ENCODE measurements around the gene SPATA2L. TPM values are rescaled to one million over a fixed set of nuclear protein-coding genes. Genes with fewer than 3 reads are reported as not detected.
"Not testable (repeated sequence)": the region's sequence is repeated elsewhere in the genome, so short reads cannot be mapped to it uniquely, and the experiment has no call there.

Gene SPATA2L
- total RNA-seq, 1 experiment from 2014 or later = 10.9 TPM

DNA sequence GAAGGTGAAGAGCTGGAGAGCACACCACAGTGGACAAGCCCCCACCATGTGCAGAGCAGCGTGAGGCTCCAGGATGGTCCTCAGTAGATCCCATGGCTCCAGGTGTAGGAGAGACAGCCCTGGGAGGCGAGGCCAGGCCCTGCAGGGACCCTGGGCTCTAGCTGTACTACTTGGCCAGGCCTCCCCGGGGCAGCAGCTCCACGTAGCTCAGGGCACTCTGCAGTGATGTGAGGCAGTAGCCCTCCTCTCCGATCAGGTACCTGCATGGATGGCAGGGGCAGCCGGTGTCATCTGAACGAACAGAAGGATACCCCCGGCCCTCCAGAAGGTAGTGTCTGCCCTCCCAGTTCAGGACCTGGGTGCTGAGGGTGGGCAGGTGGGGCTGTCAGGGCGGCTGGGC is 6.2 kb upstream of the SPATA2L start:
- DNase-seq (ENCODE audit: low read depth) = no peak

DNA sequence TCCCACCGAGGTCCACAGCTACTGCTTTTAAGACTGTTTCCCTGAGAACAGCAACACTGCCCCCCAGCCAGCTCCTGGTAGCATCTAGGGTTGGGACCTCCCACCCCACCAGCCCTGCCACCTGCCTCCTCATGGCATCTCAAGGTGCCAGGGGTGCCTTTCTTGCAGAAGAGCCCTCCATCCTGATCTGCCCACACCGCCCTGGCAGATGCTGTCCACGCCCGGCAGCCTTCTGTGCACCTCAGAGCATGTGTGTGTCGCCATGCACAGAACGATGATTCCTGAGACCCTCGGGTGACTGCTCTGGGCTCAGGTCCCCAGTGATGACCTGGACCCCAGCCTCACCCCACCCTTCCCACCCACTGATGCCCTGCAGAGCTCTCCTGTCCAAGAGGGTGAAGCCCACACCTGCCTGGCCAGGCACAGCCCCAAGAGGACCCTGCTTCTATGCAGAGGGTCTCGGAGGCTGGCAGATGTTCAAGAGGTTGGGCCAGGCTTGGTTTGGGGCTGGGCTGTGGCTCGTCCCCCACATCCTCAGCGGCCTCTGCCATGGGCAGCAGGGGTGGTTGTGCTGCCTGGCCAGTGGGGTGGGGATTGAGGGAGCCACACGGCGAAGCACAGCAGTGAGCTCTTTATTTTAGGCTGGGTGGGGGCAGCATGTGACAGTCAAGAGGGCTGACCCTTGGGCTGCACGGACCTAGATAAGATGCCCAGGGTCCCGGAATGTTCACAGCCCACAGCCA is 5.2 kb upstream of the SPATA2L start:
- no peak for DNase-seq (ENCODE audit: low read depth)

DNA sequence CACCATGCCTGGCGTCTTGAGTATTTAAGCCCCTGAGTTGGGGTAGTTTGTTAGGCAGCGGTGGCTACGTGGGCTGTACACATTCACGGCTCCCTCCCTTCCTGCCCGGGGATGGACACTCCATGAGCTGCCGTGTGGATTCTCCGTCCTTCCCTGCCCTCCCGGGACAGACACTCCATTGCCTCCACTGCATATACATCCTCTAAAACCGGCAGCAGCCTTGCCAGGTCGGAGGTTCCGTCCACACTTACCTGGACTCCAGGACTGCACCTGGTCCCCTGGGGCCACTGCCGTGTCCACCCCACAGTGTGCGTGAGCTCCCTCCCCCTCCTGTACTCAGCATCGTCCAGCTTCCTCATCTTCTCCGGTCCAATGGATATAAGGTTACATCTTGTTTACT is 3.5 kb upstream of the SPATA2L start:
- no peak for DNase-seq (ENCODE audit: low read depth)

DNA sequence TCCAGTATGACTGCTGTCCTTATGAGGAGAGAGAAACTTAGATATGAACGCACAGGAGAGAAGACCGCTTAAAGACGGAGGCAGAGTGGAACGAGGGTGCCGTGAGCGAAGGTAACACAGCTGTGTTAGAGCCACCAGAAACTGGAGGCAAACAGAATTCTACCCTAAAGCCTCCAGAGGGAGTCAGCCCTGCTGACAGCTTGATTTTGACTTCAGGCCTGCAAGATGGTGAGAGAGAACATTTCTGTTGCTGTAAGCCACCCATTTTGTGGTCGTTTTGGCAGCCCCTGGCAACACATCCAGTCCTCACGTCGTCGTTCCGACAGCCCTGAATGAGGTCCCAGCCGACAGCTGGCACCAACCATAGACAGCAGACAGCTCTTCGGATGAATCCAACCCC is 2.8 kb upstream of the SPATA2L start:
- DNase-seq (ENCODE audit: low read depth) = no peak

DNA sequence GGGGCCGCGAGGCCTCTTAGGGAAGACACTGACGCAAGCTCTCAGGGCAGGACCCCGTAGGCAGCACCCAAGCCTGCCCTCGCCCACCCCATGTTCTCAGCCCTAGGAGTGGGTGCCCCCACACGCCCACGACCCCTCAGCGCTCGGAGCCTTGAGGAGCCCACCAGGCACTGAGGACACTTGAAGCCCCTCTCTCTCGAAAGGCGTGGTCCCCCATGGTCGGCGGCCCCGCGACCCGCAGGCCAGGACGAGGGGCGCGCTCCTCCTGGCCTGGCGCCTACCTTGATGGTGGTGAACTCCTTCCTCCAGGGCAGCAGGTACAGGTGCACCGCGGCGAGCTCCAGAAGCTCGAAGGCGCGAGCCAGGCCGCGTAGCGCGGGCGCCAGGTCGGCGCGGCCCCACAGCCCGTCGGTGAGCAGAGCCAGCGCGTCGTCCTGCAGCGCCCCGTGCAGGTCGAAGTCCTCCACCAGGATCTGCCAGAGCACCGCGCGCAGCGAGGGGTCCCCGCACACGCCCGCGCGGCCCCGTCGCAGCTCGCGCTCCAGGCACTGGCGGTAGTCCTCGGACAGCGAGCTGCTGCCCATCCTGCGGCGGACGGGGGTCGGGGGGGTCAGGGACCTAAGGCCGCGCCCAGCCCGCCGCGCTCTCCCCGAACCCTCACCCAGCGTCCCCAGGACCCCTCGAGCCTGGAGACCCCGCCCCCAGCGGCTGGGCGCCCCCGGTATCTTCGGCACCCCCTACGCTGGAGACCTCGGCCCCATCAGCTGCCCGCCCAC is 668 bp downstream of the SPATA2L start:
- peak; percentile 55 for DNase-seq (ENCODE audit: low read depth)

DNA sequence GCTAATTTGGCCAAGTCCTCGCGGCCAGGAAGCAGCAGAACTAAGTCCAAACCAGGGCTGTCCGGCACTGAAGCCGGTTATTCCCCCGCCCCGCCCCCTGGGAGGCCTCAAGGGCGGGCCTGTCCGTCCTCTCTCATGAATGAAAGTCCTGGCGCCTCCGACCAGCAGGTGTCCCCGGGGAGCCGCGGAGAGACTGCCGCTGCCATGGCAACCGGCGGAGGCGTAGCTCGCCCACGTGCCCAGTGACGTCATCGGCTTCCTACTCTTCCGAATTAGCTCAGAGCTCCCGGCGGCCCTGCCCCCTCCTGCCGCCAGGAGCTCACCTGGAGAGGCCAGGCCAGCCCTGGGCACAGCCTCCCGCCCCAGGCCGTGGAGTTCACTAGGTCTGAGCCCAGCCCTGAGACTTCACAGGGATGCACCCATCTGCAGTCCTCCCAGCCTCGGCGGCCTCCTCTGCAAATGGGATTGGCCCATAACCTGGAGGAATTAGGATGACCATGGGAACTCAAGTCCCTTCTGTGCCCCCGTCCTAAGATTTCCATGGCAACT is 1.3 kb downstream of the SPATA2L start:
- peak; percentile 98 for DNase-seq (ENCODE audit: low read depth)

DNA sequence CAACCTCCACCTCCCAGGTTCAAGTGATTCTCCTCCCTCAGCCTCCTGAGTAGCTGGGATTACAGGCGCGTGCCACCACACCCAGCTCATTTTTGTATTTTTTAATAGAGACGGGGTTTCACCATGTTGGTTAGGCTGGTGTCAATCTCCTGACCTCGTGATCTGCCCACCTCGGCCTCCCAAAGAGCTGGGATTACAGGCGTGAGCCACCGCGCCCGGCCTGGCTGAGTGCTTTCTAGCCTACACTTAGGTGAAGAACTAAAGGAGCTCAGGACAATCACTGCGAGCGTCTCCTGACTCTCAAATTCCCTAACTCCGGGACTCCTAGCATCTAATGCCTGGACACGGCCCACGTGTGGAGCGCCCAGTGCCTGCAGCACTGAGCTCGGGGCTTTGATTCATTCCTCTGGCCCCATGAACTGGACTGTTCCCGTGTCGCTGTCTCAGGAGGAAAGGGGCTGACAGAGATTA is 1.8 kb downstream of the SPATA2L start:
- not testable (repeated sequence) for DNase-seq (ENCODE audit: low read depth)

DNA sequence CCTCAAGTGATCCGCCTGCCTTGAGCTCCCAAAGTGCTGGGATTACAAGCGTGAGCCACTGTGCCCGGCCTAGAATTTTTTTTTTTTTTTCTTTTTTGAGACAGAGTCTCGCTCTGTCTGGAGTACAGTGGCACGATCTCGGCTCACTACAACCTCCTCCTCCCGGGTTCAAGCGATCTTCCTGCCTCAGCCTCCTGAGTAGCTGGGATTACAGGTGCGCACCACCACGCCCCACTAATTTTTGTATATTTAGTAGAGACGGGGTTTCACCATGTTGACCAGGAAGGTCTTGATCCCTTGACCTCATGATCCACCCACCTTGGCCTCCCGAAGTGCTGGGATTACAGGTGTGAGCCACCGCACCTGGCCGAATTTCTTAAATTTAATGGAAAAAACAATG is 2.8 kb downstream of the SPATA2L start:
- DNase-seq (ENCODE audit: low read depth) = not testable (repeated sequence)

DNA sequence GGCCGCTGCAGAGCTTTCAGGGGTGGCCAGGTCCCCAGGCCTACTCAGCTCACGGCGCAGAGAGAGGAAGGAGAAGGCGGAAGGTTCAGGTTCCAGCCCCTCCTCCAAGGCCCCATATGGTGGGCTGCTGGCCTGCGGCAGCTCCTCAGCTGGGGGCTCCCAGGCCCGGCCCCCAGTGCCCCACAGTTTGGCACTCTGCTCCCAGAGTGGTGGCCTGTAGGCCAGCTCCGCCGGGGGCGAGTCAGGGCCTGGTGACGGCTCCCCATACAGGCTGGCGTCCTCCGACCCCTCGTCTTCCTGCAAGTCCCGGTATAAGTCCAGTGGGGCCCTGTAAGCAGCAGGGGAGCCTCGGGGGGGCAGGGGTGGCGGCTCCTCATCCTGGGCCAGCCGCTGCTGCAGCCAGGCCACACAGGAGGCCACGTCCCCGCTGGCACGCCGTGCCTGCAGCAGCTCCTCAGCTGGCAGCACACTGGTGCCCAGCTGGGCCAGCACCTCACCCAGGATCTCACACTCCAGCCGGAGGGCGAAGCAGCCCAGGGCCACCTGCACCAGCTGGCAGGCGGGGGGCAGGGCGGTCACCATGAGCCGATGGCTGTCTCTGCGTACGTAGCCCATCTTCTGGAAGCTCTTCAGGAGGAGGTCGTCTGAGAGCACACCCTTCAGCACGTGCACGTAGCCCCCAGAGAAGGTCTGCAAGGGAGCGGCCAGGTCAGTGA is 3.7 kb downstream of the SPATA2L start:
- DNase-seq (ENCODE audit: low read depth) = no peak

DNA sequence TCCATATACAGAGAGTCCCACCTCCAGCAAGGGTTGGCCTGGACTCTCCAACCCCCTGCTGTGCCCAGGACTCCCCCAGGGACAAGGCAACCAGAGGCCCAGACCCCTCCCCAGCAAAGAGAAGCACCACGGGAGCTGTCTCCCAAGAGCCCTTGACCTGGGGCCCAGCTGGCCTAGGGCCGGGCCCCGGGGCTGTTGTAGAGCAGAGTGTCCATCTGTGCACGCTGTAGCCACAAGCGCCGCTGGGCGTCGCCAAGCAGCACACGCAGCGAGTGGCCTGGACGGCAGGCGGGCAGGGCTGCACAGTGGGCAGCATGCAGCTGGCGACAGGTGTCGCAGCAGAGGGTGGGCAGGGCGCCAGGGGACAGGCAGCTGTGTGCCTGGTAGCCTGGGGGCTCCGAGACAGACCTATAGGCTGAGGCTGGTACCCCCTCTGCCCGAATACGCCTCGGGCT is 4.3 kb downstream of the SPATA2L start:
- no peak for DNase-seq (ENCODE audit: low read depth)

DNA sequence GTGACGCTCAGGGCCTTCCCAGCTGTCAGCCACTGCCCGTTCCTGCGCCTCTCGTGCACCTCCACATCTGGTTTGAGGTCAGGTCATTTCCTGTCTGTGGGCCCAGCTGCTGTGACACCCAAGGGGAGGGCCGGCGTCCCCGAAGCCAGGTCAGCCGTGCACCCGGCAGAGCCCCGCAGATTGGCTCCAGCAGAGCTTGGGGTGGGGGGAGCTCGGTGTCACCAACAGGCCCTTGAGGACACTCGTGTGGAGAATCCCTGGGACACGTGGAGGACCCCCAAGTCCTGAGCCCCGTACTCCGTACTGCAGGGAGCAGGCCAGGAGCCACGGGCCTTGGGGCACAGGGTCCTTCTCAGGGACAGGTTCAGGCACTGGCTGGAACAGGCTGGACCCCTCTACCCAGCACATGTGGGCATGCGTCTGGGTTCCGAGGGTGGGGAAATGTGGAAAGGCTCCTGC is 4.8 kb downstream of the SPATA2L start:
- DNase-seq (ENCODE audit: low read depth) = no peak

DNA sequence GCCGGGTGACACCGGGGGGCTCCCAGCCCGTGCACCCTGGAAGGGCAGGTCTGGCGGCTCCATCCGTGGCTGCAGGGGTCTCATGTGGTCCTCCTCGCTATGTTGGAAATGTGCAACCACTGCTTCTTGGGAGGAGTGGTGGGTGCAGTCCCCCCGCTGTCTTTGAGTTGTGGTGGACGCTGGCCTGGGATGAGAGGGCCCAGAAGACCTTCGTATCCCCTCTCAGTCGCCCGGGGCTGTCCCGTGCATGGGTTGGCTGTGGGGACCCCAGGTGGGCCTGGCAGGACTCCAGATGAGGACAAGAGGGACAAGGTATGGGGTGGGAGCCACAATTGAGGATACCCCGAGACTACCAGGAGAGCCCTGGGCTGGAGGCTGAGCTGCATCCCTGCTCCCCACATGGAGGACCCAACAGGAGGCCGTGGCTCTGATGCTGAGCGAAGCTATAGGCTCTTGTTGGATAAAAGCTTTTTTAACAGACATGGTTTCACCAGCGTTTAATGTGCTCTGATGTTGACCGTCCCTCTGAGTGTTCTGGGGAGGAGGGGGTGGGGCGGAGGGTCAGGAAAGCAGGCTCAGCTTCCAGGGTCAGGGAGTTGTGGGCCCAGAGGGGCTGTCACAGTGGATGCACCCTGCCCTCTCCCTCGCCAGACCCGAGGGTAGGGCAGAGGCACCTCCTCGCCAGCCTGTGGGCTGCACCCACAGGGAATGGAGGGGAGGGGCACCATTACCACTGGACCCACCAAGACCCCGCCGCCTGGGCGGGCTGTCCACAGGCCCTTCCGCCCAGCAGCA is 5.4 kb downstream of the SPATA2L start:
- no peak for DNase-seq (ENCODE audit: low read depth)

DNA sequence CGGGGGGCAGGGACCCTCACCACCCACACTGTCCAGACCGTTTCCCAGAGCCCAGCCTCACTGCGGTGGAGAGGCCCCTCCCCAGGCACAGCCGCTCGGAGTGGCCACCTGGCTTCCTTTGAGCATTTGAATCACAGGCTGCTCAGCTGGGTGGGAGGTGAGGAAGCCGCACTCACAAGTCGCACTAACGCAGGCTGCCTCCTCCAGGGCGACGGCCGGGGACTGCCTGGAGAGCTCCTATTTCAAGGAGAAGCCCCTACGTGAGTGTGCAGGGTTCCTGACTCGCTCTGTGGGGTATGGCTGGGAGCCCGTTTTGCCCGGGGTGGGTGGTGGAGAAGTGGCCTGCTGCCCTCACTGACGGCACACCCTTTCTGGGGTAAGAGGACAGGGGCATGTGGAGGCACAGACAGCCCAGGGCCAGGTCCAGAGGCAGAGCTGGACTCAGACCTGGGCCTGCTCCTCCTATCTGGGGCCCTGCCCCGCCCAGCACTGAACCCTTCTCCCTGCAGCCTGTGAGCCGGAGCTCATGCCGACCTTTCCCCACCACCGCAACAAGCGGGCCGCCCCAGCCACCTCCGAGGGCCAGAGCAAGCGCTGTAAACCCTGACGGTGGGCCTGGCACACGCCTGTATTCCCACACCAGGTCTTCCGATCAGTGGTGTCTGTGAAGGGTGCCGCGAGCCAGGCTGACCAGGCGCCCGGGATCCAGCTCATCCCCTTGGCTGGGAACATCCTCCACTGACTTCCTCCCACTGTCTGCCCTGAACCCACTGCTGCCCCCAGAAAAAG is 6.2 kb downstream of the SPATA2L start:
- no peak for DNase-seq (ENCODE audit: low read depth)

DNA sequence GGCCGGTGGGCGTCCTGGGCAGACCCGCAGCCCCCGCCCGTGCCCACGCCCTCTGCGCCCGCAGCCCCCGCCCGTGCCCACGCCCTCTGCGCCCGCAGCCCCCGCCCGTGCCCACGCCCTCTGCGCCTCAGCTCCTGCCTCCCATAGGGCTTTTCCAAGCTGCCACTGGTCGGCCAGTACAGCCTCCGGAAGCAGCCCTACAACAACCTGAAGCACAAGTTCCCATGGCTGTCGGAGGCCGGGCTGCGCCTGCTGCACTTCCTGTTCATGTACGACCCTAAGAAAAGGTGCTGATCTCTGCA is 6.8 kb downstream of the SPATA2L start:
- not testable (repeated sequence) for DNase-seq (ENCODE audit: low read depth)

DNA sequence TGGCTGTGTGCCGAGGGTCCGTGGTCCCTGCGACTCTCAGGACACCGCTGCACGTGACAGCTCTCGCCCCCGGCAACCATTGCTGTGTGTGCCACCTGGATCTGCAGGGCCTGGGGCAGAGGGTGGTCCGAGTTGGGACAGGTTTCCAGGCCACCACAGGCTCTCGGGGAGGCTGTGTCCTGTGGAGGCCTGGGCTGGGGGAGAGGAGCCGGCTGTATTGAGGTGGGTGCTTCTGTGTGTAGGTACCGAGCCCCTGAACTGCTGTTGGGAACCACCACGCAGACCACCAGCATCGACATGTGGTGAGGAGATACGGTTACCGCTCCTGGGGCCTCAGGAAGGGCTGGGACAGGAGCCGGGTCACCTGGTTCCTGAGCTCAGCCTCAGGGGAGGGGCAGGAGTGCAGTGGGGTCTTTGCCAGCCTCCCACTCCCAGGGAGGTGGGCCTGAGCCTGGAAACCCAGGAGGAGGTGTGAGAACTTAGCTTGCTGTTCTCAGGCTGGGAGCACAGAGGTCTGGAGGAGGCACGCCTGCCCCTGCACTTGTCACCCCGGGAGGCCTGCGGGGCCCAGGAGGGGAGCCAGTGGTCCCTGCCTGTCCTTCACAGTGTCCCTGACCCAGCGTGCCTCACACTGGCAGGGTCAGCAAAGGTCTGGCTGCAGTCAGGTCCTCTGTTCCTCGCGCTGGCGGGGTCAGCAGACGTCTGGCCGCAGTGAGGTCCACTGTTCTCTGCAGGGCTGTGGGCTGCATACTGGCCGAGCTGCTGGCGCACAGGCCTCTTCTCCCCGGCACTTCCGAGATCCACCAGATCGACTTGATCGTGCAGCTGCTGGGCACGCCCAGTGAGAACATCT is 7.3 kb downstream of the SPATA2L start:
- no peak for DNase-seq (ENCODE audit: low read depth)

DNA sequence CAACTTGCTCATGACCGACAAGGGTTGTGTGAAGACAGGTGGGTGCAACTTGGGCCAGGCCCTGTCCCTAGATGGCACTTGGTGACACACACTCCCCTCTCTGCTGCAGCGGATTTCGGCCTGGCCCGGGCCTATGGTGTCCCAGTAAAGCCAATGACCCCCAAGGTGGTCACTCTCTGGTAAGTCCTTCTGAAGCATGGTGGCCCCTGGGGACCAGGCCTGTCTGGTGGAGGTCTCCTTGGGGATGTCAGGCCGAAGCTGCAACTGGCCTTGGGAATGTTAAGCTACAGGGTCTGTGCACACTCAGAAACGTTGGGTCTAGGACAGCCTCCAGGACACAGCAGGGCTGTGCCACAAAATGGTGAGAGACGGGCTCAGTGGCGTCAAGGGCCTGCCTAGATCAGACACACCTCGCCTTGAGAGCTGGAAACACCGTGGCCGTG is 8.2 kb downstream of the SPATA2L start:
- no peak for DNase-seq (ENCODE audit: low read depth)

DNA sequence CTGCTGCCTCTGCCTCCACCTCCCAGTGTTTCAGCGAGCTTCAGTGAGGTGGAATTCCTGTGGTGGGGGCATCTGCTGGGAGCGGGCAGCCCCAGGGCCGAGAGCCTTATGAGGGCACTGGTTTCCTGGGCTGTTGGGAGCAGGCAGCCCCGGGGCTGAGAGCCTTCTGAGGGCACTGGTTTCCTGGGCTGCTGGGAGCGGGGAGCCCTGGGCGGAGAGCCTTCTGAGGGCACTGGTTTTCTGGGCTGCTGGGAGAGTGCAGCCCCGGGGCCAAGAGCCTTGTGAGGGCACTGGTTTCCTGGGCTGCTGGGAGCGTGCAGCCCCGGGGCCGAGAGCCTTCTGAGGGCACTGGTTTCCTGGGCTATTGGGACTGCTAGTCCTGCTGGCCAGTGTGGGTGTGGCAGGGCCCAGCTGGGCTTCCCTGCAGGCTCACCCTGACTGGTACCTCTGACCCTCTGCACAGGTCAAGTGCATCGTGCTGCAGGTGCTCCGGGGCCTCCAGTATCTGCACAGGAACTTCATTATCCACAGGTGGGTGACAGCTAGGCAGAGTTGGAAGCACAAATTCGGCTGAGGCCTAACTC is 9.4 kb downstream of the SPATA2L start:
- no peak for DNase-seq (ENCODE audit: low read depth)

DNA sequence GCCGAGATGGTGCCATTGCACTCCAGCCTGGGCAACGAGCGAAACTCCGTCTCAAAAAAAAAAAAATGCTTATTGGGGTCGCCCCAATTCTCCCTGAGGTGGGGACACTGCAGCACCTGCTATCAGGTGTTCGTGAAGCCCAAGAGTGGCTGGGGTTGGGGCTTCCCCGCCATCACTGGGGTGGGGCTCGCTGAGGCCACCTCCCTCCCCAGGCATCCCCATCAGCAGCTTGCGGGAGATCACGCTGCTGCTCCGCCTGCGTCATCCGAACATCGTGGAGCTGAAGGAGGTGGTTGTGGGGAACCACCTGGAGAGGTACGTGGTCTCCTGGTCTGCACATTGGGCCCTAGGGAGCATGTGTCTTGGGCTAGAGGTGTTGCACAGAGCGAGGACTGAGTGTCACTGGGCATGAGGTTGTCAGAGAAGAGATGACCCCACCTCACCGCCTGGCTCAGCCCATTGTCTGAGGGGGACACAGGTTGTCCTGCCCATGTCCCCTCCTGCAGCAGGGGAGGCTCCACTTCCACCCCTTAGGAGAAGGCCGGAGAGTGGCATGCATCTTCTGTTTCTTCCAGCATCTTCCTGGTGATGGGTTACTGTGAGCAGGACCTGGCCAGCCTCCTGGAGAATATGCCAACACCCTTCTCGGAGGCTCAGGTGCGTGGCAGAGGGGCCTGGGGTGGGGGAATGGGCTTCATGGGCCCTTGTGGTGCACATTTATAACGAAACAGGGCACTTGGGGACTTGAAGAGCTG is 10.1 kb downstream of the SPATA2L start:
- DNase-seq (ENCODE audit: low read depth) = no peak
